ENCODE data around the gene ALG14. TPM values are rescaled to one million over a fixed set of nuclear protein-coding genes. Genes with fewer than 3 reads are reported as not detected.
A peak's percentile ranks its signal among the peaks of the same experiment; 100 is the strongest.
"Not testable (repeated sequence)": the region's sequence is repeated elsewhere in the genome, so short reads cannot be mapped to it uniquely, and the experiment has no call there.

The ALG14 gene
- total RNA-seq, 1 donor from 2014 or later = 1.3 TPM

DNA sequence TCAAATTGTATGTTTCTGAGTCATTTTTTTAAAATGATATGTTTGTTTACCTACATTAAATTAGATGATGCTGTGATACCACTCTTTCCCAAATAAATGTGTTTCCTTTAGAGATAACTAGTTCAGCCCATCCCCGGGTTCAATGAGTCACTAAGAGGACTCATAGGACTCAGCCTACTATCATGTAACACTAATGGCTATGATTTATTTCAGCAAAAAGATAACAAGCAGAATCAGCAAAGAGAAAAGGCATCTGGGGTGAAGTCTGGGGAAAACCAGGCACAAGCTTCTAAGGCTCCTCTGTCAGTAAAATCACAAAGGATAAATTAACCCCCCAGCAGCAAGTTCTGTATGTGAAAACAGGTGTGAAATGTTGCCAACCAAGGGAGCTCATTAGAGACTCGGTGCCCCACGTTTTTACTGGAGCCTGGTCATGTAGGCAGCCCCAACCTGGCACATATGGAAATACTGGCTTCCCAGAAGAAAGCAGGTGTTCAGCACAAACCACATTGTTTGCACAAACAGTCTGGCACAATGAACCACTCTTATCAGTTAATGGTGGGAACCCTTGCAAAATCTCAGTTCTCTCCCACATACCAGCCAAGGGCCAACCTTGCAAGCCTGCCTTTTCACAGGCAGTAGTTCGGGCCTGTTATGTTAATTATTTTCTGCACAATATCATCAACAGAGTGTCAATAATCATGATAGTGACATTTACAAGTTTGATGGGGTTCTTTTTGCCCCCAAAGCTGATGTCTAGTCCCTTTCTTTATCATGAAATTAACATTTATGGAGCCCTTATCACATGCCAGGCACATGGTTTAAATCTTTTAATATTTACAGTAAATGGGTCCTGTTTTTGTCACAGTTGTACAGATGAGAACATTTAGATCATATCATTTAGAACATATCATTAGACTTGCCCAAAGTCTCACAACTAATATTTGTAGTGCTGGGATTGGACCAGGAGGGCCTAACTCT is 122.8 kb downstream of the ALG14 start:
- no peak for DNase-seq
- no peak for ATAC-seq
- intact Hi-C loops (cut with micrococcal nuclease) = no loop called here

DNA sequence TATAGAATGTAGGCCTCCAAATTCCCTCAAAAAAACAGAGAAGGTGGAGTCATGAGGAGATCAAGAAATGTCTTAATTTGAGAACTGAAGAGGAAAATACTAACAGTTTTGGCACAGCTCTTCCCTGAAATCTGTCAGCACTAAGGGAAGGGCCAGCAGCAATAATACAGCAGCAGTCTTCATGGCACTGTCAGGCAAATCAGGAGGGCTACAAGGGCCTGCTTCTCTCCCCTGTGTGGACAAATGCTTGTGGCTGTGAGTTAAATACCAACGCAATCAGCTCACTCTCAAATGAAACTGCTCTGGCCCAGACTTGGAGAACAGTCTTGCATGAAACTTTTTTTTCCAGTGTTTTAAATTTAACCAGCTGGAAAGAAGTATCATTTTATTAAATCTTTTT is 125.3 kb downstream of the ALG14 start:
- no peak for DNase-seq
- intact Hi-C loops (cut with micrococcal nuclease) = no loop called here
- ATAC-seq = peak; percentile 89

DNA sequence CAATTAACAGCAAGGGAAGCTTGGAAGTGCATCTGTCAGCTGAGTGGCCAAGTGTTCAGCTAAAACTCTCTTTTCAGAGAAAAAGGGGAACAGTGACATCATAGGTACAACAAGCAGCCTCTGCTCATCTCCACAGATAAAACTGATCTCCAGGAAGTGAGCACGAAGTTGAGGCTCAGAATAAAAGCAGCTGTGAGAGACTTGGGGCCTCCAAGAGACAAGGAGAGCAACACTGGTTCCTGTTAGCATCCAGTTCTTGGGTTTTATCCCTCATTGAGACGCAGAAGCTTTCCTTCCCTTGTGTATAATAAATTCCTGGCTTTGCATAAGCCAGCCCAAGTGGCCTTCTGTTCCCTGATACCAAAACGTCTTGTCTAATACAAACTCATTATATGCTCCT is 125.9 kb downstream of the ALG14 start:
- ATAC-seq = peak; percentile 14
- intact Hi-C loops (cut with micrococcal nuclease) = no loop called here
- DNase-seq = no peak

DNA sequence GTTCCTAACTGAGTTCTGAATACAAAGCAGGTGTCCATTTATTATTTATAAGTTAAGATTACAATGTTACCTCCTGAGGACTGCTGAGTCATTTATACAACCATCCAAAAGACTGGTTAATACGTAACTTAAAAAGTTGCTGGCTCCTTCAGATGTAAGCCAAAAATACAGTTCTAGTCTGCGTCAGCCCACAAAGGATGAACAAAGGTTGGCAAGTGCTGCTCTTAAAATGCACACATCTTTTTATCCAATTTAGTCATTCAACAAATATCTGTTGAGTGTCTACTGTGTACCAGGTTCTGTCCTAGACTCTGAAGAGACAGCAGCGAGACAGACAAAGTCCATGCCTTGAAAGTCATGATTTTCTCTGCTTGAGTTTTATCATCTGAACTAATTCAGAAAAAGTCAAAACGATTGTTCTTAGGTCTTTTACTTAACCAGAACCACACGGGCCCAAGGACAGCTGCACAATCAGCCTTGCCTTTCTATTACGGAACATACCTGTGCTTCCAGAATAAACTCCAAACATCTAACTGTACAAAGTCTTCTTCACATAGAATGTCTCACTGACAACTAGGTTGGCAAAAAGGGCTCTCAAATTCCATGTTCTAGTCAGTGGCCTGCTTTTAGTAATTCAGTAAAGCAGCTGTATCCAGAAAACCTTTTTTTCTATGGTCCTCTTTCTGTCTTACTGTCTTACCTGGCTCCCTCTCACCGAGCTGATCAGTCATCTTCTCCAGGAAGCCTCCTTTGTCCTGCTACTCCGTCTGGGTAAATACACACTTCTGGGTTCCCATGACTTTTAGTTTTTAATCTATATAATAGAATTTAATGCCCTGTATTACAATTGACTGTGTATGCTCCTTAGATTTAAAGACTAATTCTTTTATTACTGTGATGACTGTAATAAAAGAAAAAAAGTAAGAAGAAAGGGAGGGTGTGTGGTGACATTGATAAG is 130.3 kb downstream of the ALG14 start:
- no peak for DNase-seq
- intact Hi-C loops (cut with micrococcal nuclease) = no loop called here
- no peak for ATAC-seq

DNA sequence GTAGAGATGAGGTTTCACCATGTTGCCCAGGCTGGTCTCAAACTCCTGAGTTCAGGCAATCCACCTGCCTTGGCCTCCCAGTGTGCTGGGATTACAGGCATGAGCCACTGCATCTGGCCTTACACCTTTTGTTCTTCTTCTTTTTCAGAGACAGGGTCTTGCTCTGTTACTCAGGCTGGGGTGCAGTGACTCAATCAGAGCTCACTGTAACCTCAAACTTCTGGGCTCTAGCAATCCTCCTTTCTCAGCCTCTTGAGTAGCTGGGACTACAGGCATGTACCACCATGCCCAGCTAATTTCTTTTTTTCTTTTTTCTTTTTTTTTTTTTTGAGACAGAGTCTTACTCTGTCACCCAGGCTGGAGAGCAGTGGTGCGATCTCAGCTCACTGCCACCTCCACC is 131.3 kb downstream of the ALG14 start:
- DNase-seq; intact Hi-C loops (cut with micrococcal nuclease); ATAC-seq: not testable (repeated sequence)

DNA sequence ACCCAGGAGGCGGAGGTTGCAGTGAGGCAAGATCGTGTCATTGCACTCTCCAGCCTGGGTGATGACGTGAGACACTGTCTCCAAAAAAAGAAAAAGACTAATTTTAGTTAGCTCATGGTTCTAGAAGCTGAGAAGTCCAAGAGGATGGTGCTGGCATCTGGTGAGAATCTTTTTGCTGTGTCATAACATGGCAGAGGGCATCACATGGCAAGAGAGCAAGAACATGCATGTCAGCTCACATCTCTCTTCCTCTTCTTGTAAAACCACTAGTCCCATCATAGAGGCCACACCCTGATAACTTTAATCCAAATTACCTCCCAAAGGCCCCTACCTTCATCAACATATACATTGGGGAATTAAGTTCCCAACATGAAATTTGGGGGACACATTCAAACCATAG is 132.0 kb downstream of the ALG14 start:
- ATAC-seq = no peak
- intact Hi-C loops (cut with micrococcal nuclease) = no loop called here
- no peak for DNase-seq

DNA sequence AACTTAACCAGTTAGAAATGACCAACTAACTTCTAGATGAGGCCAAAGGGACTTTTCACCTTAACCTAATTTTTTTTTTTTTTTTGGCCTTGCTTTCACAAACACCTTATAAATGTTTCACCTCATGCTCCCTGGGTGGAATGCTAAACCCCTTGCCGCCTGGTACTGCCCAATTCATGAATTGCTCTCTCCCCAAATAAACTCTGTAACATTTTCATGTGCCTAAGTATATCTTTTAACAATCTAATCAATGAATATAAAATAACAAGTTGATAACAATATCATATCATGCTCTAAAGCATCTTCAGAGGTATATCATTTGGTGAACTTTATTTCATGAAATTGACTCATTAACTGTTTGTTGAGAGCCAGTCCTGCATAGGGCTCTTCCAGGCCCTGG is 134.9 kb downstream of the ALG14 start:
- DNase-seq (no peak), ATAC-seq (no peak)
- intact Hi-C loops (cut with micrococcal nuclease) = no loop called here

DNA sequence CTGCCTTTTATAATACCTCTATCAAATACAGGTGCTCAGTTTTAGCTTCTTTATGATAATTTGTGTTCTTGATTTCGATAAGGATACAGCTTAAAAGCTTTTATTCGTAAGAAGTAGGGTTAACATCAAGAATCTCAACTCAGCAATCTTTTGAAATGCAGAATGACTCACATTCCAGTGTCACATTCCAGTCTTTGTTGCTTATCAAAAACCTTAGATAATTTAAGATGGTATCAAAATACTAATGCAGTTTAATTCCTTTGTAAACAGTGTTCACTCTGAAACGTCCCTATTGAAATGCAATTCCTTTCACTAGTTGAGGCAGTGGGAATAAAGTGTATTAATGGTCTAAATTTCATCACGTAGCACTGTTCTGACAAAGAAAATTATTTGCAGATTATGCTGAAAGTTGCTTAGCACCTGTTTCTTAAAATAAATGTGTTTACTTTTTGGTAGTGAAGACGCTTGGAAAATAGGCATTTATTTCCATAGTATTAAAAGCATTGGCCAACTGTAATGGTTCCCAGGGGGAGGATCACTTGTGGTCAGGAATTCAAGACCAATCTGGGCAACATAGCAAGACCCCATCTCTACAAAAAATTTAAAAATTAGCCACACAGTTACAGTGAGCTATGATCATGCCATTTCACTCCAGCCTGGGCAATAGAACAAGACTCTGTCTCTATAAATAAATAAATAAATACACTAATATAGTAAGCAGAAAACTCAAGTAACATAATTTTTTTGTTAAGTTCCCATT is 135.7 kb downstream of the ALG14 start:
- no peak for ATAC-seq
- no peak for DNase-seq
- intact Hi-C loops (cut with micrococcal nuclease) = no loop called here

DNA sequence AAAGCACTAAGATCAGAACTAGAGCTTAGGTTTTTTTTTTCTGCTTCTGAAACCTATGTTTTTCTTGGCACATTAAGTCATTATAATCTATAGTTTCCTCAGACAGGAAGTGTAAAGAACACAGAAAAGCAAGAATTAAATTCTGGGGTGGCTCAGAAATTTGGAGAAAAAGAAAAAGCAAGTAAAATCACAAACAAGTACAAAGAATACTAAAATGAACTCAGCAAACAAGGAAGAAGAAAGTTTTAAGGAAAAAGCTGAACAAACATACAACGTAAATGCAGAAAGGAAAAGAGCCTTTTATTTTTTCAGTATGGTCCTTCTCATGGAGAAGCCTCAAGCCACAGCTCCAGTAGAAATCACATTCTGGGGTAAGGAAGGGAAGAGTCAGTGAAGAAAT is 137.3 kb downstream of the ALG14 start:
- intact Hi-C loops (cut with micrococcal nuclease) = no loop called here
- no peak for ATAC-seq
- no peak for DNase-seq

DNA sequence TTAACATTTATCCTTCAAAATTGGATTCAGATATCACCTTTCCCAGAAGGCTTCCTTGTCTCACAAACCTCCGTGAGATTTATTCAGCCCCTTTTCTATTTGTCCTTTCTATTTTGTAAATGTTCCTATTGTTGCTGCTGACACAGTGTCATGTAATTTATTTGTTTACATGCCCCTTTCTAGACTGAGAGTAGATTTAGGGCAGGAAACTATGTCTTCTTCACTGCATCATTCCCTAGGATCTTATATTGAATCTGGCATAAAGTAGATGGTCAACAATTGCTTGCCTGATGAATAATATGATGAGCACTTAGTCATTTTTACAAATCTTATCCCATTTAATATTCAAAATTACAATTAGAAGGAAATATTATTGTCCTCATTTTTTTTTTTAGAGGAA is 137.7 kb downstream of the ALG14 start:
- intact Hi-C loops (cut with micrococcal nuclease) = no loop called here
- ATAC-seq (no peak), DNase-seq (no peak)

DNA sequence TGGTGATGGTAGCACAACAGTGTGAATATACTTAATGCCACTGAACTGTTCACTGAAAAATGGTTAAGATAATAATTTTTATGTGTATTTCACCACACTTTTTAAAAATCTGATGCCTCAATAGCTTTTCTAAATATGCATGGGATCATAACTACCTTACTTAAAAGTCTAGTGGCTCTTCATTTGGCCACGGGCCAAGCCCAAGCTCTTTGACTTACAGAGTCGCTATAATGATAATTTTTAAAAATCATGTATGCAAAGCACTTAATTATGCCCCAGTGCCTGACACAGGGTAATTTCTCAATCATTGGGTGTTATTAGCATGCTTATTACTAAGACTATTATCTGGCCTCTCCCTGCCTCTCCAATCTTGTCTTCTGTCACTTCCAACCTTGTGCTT is 138.2 kb downstream of the ALG14 start:
- intact Hi-C loops (cut with micrococcal nuclease) = no loop called here
- DNase-seq = no peak
- ATAC-seq = no peak

DNA sequence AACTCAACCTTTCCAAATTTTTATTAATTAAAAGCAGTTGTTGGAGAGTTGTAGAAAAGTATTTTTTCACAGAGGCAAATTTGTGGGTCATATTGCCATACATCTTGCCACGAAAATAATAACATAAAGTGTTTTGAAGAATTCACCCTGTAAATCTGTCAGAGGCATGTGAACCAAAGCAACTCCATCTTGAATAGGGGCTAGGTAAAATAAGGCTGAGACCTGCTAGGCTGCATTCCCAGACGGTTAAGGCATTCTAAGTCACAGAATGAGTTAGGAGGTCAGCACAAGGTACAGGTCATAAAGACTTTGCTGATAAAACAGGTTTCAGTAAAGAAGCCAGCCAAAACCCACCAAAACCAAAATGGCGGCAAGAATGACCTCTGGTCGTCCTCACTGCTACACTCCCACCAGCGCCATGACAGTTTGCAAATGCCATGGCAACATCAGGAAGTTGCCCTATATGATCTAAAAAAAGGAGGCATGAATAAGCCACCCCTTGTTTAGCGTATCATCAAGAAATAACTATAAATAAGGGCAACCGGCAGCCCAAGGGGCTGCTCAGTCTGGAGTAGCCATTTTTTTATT is 141.4 kb downstream of the ALG14 start:
- intact Hi-C loops (cut with micrococcal nuclease) = no loop called here
- no peak for DNase-seq
- ATAC-seq = no peak

DNA sequence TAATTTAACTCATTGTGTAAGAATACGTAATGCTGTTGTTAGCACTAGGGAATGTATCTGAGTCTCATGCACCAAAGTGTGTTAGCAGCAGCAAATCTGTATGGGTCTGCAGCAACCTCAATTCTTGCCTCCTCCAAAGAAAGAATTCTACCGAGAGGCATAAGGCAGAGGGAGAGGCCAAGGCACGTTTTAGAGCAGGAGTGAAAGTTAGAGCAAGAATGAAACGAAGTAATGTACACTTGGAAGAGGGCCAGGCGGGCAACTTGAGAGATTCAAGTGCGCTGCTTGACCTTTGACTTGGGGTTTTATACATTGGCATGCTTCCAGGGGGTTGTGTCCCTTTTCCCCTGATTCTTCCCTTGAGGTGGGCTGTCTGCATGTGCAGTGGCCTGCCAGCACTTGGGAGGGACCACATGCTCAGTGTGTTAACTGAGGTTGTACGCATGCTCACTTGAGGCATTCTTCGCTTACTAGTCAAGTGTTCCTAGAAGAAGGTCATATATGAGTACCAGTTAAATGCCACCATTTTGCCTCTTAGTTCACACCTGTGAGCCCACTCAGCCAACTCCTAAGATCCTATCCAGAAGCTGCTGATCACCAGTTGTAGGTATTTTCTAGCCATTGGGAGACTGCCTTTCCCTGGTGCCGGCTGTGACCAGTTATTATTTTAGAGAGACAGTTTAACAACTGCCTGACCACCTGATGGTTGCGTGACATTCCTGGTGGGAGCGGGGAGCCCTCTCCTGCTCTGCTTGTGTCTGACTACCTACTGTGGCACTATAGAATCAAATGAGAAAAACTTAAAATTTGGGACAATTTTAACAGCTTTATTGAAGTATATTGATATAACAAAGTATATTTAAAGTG is 143.2 kb downstream of the ALG14 start:
- DNase-seq (no peak), ATAC-seq (no peak)
- intact Hi-C loops (cut with micrococcal nuclease) = no loop called here

DNA sequence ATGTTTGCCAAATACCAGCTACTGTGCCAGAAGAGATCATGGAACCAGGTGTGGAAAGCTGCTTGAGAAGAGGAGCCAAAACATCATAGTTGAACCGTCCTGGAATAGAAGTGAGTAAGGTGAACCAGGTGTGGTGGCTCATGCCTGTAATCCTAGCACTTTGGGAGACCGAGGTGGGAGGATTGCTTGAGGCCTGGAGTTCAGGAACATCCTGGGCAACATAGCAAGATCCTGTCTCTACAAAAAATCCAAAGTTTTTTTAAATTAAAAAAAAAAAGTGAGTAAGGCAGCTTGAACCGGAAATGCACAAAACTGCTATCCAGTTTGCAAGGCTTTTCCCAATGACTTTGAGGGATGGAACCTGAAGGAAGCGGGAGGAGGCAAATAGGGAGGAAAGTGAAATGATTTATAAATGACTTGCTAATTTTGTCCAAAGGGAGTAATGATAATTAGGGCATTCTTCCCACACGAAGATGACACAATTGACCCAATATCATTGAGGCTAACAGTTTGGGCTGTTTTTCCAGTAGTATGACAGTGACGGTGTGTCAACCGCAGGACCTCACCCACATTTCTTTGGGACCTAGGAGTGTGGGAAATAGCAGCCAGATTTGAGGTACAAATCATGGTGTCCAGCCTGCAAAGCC is 144.3 kb downstream of the ALG14 start:
- ATAC-seq (no peak), DNase-seq (no peak)
- intact Hi-C loops (cut with micrococcal nuclease) = no loop called here

DNA sequence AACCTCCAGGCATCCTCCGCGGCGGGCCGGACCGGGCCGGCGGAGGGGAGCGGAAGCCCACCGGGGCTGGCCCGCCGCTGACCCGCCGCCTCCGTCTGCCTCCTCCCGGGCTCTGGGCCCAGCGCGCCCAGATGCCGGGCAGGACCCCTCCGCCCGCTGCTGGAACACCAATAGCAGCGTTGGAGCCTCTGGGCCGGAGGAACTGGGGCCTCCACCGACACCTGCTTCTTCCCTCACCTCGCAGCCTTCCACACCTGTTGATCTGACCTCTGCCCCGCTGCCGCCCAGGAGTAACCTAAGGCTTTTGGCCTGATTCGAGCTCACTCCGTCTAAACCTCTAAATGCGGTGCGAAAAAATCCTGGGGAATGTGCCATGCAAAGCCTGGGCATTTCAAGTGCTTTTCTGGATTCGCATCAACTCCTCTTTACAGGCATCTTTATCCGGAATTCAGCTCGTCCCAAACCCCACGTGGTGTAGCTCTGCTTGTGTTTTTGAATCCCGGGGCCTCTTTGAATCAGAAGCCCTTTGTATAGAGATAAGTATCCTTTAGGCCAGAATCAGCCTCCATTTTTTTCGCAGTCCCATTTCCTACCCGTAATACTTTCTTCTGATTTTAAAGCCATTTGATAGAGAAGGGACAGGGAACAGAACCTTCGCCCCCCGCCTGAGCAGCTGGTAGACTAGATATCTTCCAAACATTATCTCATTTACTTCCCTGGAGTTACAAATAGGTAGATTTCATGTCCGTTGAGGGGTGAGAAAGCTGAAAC is 145.2 kb downstream of the ALG14 start:
- intact Hi-C loops (cut with micrococcal nuclease) = no loop called here
- ATAC-seq = no peak

DNA sequence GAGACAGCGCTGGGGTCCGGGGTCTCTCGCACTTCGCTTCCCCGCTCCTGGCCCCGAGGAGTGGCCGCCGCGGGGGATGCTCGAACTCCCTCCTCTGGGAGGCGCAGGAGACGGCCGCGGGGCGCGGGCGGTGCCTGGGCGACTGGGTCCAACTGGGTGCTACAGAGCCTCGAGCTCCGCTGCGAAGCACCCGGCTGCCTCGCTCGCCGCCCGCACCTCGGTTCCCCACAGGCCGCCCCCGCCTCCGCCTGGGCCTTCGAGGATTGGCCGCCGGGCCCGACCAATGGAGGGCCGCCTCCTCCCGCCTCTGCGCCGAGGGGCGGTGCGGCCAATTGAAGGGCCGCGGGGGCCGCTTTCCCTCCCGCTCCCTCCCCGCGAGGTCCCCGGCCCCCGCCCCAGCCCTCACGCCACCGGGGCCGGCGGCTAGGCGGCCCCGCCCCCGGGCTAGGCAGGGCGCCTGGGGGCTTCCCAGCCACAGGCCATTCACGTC is 145.8 kb downstream of the ALG14 start, which contains the start of gene CNN3:
TSS of gene CNN3 (minus strand) at position 196 of the 490 bp plus-strand sequence. CDS start 216 bp downstream, outside the sequence.
- DNase-seq (peak; percentile 96), ATAC-seq (peak; percentile 94)
- intact Hi-C loops (cut with micrococcal nuclease) = no loop called here

More for the DNA sequence above, 145.2 kb downstream of the ALG14 start:
- DNase-seq = no peak

All from left ventricle myocardium superior (tissue), 1 donor.